ENCODE results near the gene ZFPL1. TPM values are rescaled to one million over a fixed set of nuclear protein-coding genes. Genes with fewer than 3 reads are reported as not detected.

The ZFPL1 gene
- 31.9 to 34.7 TPM (median 34.4 TPM) in 5 replicates for total RNA-seq (2022; extraction: Qiagen RNA extraction)

DNA sequence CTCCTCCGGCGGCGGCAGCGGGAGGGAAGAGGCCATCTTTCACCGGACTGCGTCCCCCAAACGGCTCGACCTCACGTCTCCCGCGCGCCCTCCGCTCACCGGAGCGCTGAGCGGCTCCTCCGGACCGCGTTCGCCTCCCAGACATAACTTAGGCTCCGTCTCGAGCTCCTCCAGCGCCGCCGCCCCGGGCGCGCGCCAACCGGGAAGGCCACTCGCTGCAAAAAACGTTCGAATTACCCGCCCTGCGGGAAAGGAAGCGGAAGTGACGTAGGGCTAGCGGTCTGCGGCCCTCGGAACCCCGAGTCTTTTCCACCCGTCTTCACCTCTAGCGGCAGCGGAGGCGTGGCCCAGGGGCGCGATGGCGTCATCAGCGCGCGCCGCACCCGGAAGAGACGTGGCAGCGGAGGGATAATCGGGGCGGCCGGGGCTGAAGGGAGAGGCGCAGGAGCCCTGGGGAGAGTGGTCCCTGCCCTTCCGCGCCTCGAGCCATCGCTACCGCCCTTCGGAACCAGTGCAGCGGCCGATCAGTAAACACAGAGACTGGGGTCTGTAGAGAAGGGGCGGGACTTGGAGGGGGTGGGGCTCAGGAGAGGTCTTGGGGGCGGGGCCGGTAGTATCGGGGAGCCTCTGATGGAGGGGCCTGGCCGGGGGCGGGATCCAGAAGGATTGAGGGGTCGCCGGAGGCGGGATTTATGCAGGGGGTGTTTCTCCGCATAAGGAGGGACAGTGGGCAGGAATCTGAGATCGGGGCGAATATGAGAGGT, at the start of gene ZFPL1, which contains the start of gene CDCA5:
Gene ZFPL1, plus strand, starts transcription at position 389 of the 764 bp plus-strand sequence. CDS start 477 bp downstream, outside the sequence.
Gene CDCA5, minus strand, starts transcription at position 207 of the 764 bp plus-strand sequence. Its CDS starts 62 bp downstream, at position 145.

DNA sequence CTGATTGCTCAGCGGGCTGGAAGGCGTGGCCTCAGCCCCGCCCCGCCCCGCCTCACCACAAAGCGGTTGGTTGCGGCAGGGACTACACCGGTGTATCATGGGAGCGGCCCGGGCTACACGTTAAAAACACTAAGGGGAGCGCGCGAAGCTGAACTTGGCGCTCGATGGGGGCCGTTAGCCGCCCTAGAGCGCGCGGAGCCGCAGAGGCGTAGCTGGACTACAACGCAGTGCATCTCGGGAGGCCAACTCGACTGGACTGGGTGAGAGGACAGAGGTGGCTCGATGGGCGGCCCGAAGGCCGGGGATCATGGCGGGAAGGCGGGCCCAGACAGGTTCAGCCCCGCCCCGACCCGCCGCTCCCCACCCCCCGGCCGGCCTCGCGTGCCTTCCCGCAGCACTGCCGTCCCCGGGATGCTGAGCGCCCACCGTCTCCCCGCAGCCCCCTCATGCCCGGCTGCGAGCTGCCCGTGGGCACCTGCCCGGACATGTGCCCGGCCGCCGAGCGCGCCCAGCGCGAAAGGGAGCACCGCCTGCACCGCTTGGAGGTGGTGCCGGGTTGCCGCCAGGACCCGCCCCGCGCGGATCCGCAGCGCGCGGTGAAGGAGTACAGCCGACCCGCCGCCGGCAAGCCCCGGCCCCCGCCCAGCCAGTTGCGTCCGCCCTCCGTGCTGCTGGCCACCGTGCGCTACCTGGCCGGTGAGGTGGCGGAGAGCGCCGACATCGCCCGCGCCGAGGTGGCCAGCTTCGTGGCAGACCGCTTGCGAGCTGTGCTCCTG, 43.0 kb upstream of the ZFPL1 start, which contains the start of gene SAC3D1:
Gene SAC3D1, plus strand, starts transcription at position 364 of the 776 bp plus-strand sequence. Its CDS starts 83 bp downstream, at position 447.

DNA sequence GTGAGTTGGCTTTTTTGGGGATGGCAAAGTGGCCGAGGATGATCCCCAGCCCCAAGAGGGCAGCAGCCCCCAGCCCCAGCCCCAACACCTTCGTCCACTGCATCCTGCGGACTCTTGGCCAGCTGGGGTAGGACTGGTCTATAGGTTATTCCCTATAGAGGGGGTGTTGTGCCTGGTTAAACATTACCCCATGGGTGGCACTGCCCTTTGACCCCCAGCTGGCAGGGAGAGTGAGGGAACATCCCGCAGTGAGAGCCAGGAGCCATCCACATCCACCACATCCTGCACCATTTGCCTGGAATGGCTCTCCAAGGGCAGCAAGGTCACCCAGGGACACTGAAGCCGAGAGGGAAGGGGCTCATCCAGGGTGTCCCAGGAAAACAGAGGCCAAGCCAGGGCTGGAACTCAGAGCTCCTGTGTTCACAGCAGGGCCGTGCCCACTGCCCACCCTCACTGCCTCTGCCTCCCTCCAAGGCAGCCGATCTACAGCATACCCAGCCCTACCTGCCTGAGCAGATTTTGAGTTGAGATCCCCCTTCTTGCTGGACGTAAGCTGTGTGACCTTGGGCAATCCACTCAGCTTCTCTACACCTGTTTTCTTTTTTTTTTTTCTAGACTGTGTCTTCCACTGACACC, 25.5 kb upstream of the ZFPL1 start, which contains the start of gene NAALADL1:
Gene NAALADL1, minus strand, starts transcription at position 135 of the 636 bp plus-strand sequence. Its CDS starts 32 bp downstream, at position 103.

DNA sequence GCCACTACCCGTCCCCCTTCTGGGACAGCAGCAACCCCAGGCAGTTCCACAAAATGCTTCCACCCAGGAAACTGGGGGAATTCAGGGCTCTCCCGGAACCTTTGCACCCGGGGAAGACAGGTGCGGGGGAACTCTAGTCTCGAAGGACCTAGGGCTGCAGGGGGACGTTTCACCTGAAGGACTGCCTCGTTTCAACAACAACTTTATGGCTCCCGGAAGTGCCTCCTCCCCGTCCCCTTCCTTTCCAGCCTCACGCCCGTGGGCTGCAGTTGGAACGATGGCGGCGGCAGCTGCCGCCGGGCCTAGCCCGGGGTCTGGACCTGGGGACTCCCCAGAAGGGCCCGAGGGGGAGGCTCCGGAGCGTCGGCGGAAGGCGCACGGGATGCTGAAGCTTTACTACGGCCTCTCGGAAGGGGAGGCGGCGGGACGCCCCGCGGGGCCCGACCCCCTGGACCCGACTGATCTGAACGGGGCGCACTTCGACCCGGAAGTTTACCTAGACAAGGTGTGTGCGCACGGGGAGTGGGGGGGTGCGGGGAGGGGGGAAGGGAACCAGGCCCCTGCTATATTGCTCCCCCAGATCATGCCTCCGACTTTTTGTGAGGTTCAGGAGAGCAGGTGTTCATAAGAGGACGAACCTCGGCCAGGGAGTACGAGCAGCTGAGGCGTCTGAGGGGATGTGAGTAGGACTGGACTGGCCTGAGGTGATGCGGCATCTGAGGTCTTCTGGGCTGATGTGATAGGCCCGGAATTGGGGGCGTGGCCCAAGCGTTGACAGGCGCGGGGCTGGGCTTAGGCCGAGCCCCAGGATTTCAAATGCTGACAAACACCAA, 12.2 kb downstream of the ZFPL1 start, which contains the start of gene VPS51:
Gene VPS51, plus strand, starts transcription at position 241 of the 833 bp plus-strand sequence. Its CDS starts 37 bp downstream, at position 278.

DNA sequence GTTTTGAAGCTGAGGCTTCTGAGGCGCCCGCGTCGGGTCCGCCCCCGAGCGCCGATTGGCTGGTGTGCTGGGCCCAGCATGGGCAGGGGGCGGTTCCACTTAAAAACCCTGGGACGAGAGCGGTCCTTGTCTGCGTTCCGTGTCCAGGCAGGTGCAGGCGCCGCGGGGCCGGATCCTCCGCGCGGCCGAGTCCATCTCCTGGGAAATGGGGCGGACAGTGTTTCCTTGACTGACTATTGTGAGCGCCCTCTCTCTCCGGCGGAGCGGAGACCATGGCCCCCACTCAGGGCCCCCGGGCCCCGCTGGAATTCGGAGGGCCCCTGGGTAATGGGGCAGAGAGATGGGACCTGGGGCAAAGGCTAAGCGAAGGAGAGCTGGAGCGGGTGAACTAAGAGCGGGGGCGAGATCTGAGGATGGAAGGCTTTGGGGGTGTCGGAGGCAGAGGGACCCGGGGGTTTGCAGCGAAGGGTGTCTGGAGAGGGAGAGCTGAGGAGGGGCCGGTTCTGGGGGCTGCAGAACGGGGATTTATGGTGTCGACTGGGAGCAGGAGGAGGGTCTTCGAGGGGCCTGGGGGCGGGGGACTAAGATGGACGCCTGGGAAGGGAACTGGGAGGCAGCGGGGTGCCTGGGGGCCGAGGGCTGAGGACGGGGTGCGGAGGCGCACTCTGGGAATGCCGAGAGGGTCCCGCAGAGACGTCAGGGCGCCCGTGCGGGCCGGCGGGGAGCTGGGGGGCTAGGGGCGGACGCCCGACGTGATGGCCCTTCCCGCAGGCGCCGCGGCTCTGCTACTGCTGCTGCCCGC, 27.9 kb downstream of the ZFPL1 start, which contains the start of gene TM7SF2:
Gene TM7SF2, plus strand, starts transcription at position 129 of the 802 bp plus-strand sequence. Its CDS starts 144 bp downstream, at position 273.

DNA sequence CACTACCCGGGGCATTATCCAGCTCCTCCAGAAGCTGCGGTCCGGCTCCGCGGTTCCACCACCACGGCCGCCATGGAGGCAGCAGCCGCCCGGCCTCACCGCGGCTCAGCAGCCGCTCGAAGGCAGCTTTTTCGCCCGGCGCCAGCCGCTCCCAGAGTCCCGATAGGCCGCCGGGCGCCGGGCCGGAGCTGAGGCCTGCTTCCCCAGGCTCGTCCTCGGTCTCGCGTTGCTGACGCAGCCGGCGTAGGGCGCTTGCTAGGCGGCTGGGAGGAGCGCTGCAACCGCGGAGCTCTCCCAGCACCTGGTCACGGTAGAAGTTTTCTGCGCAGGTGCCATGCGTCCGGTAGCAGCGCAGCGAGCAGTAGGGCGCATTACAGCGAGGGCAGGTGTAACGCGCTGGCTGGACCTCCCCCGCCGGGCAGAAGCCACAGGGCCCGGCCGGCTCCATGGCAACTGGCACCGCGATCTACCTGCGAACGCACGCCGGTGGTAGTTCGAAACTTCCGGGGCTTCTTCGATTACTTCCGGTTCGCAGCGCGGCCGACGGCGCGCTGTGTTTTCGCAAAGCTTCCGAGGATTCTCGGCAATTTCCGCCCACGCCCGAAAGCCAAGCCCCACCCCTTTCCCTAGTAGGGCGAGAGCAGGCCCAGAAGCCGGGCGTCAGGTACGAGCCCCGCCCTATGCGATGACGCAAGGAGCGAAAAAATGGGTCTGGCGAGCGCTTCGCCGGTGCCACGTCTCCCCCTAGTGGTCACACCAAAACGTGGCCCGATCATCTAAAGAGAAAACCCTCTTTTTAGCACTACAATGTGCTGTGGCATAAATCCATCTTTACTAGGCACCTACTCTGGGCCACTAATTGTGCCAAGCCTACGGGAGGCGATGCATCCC, 33.4 kb downstream of the ZFPL1 start, which contains the start of gene ZNHIT2:
Gene ZNHIT2, minus strand, starts transcription at position 496 of the 891 bp plus-strand sequence. Its CDS starts 48 bp downstream, at position 448.

DNA sequence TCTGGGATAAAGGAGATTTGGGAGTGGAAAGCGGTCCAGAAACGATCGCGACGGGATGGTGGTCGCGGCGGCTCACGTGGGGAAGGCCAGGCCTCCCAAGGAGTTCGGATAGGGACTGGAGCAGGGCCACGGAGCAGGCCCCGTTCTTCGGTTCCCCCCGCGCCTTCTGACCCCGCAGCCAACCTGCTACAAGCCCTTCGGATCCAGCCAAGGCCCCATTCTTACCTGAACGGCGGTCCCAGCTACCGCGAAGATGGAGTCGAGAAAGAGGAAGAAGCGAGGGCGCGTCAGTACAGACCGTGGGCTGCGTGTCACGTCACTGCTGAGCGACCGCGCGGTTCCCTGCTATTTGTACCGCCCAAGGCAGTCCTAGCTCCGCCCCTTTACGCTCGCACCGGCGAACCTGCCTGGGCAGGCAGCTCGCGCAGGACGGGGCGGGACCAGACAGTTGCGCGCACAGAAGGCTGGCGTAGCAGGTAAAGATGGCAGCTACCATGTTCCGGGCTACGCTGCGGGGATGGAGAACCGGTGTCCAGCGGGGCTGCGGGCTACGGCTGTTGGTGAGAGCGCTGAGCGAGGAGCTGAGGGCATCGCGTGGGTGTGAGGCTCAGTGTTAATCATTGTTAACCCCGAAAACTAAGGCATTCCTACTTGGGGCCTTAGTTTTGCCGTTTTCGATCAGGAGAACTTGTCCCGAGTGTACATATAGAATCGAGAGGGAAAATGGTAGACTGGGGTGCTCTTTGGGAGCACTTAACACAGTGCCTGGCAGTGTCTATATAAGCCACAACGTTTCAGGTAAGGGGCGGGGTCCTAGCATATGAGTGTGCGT, 38.1 kb downstream of the ZFPL1 start, which contains the start of the genes FAU and MRPL49:
Gene FAU, minus strand, starts transcription at position 270 of the 832 bp plus-strand sequence. CDS start 321 bp downstream, outside the sequence.
Gene MRPL49, plus strand, starts transcription at position 457 of the 832 bp plus-strand sequence. Its CDS starts 26 bp downstream, at position 483.

DNA sequence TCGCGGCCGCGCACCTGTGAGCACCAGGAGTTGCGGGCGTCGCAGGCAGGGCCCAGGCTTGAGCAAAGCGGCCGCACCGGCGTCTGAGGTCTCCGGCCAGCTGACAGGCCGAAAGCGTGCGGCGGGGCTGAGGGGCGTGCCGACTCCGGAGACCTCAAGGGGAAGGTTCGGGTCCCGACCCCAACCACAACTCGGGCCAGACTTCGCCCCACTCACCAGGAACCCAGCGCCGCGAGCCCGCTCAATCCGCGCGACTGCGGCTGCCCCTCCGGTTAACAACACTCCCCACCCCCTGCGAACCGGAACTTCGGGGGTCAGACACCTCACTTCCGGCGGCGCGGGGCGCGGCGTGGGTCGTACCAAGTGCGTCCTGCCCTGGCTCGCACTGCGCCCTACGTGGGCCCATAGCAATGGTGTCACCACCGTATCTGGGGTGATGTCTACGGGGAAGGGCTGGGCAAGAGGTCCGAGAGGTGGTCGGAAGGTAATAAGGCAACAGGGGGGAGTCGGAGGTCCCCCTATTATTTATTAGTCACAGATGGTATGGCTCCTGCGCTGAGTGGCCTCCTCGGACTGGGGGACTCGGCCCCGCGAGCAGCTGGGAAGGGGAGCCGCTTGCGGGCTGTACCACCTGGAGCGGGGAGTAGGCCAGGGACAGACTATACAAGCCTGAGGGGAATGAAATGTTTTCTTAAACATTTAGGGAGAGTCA, 50.4 kb downstream of the ZFPL1 start, which contains the start of gene SYVN1:
Gene SYVN1, minus strand, starts transcription at position 280 of the 712 bp plus-strand sequence. CDS start 918 bp downstream, outside the sequence.

Other genes starting within 250 kb of the ZFPL1 start
- 1.5 to 2.1 TPM (median 1.5 TPM) in 5 replicates for gene CDC42BPG, start 239.6 kb upstream of the ZFPL1 start, total RNA-seq (2022; extraction: Qiagen RNA extraction)
- 104 to 116 TPM (median 113 TPM) in 5 replicates for gene EHD1, start 205.6 kb upstream of the ZFPL1 start, total RNA-seq (2022; extraction: Qiagen RNA extraction)
- 13.9 to 20.4 TPM (median 19.8 TPM) in 5 replicates for gene ATG2A, start 167.0 kb upstream of the ZFPL1 start, total RNA-seq (2022; extraction: Qiagen RNA extraction)
- 4.0 to 5.5 TPM (median 4.9 TPM) in 5 replicates for gene PPP2R5B, start 159.5 kb upstream of the ZFPL1 start, total RNA-seq (2022; extraction: Qiagen RNA extraction)
- gene GPHA2, start 148.3 kb upstream of the ZFPL1 start, total RNA-seq (2022; extraction: Qiagen RNA extraction) = not detected in 5 replicates
- gene MAJIN, start 112.1 kb upstream of the ZFPL1 start, total RNA-seq (2022; extraction: Qiagen RNA extraction) = not detected in 5 replicates
- 0.54 to 0.70 TPM (median 0.61 TPM) in 5 replicates for gene BATF2, start 87.3 kb upstream of the ZFPL1 start, total RNA-seq (2022; extraction: Qiagen RNA extraction)
- 142 to 189 TPM (median 180 TPM) in 5 replicates for gene ARL2, start 70.1 kb upstream of the ZFPL1 start, total RNA-seq (2022; extraction: Qiagen RNA extraction)
- 22.6 to 24.7 TPM (median 23.2 TPM) in 5 replicates for gene SNX15, start 56.8 kb upstream of the ZFPL1 start, total RNA-seq (2022; extraction: Qiagen RNA extraction)
- 37.2 to 55.5 TPM (median 51.1 TPM) in 5 replicates for gene SAC3D1, start 43.0 kb upstream of the ZFPL1 start, total RNA-seq (2022; extraction: Qiagen RNA extraction)
- gene NAALADL1, start 25.7 kb upstream of the ZFPL1 start, total RNA-seq (2022; extraction: Qiagen RNA extraction) = not detected in 5 replicates
- gene CDCA5, start 182 bp upstream of the ZFPL1 start, total RNA-seq (2022; extraction: Qiagen RNA extraction) = 68.3 to 74.3 TPM (median 72.1 TPM) in 5 replicates
- gene VPS51, start 12.0 kb downstream of the ZFPL1 start, total RNA-seq (2022; extraction: Qiagen RNA extraction) = 47.3 to 73.3 TPM (median 54.8 TPM) in 5 replicates
- gene TM7SF2, start 27.6 kb downstream of the ZFPL1 start, total RNA-seq (2022; extraction: Qiagen RNA extraction) = 4.6 to 7.5 TPM (median 5.6 TPM) in 5 replicates
- 13.2 to 22.8 TPM (median 20.4 TPM) in 5 replicates for gene ZNHIT2, start 33.5 kb downstream of the ZFPL1 start, total RNA-seq (2022; extraction: Qiagen RNA extraction)
- gene FAU, start 37.9 kb downstream of the ZFPL1 start, total RNA-seq (2022; extraction: Qiagen RNA extraction) = 745 to 1,060 TPM (median 973 TPM) in 5 replicates
- 69.7 to 79.5 TPM (median 73.4 TPM) in 5 replicates for gene MRPL49, start 38.1 kb downstream of the ZFPL1 start, total RNA-seq (2022; extraction: Qiagen RNA extraction)
- gene SYVN1, start 50.3 kb downstream of the ZFPL1 start, total RNA-seq (2022; extraction: Qiagen RNA extraction) = 32.6 to 42.1 TPM (median 39.6 TPM) in 5 replicates
- gene SPDYC, start 86.0 kb downstream of the ZFPL1 start, total RNA-seq (2022; extraction: Qiagen RNA extraction) = not detected in 5 replicates
- 104 to 118 TPM (median 113 TPM) in 5 replicates for gene CAPN1, start 97.7 kb downstream of the ZFPL1 start, total RNA-seq (2022; extraction: Qiagen RNA extraction)
- gene POLA2, start 177.7 kb downstream of the ZFPL1 start, total RNA-seq (2022; extraction: Qiagen RNA extraction) = 12.1 to 15.0 TPM (median 13.8 TPM) in 5 replicates
- 13.2 to 20.7 TPM (median 16.6 TPM) in 5 replicates for gene CDC42EP2, start 230.6 kb downstream of the ZFPL1 start, total RNA-seq (2022; extraction: Qiagen RNA extraction)
- 39.6 to 48.3 TPM (median 41.6 TPM) in 5 replicates for gene DPF2, start 249.6 kb downstream of the ZFPL1 start, total RNA-seq (2022; extraction: Qiagen RNA extraction)

All from A549 treated with Hydrocortisone at 1 μM for 4 hours (cell line).